Astrocyte (in vitro differentiated cells and primary cell): ENCODE results near the gene GRM4. TPM values are rescaled to one million over a fixed set of nuclear protein-coding genes. Genes with fewer than 3 reads are reported as not detected.

Experiments used
- DNase-seq: peaks from one replicate; pipeline ENCODE4 v3.0.0-alpha.2; 2010; ENCODE audit warnings: low read depth
- FAIRE-seq: peaks from 2 replicates; lab custom pipeline; 2011; peaks lifted over from hg19 to GRCh38; lab: Jason Lieb, UNC
- H2AFZ ChIP-seq: 2 replicates; pipeline ENCODE4 v1.6.0; 2012; ENCODE audit warnings: low read depth, low read length, inconsistent platforms
- H3K27ac ChIP-seq: 2 replicates; pipeline ENCODE4 v1.5.1; 2011; ENCODE audit warnings: low read depth, low read length, inconsistent platforms
- H3K27me3 ChIP-seq: 2 replicates; pipeline ENCODE4 v1.6.0; 2011; ENCODE audit warnings: low read length, inconsistent platforms; ENCODE audit not compliant: insufficient read depth
- H3K36me3 ChIP-seq: 2 replicates; pipeline ENCODE4 v1.5.1; 2011; ENCODE audit warnings: low read length, inconsistent platforms; ENCODE audit not compliant: insufficient read depth
- H3K4me1 ChIP-seq: 2 replicates; pipeline ENCODE4 v1.5.1; 2011; ENCODE audit warnings: low read length, inconsistent platforms; ENCODE audit not compliant: insufficient read depth
- H3K4me2 ChIP-seq: 2 replicates; pipeline ENCODE4 v1.6.0; 2012; ENCODE audit warnings: low read length, inconsistent platforms
- H3K4me3 ChIP-seq: 2 replicates; pipeline ENCODE4 v1.5.1; 2011; ENCODE audit warnings: low read depth, mild to moderate bottlenecking, low read length, inconsistent platforms; ENCODE audit not compliant: insufficient read depth
- H3K79me2 ChIP-seq: 2 replicates; pipeline ENCODE4 v1.6.0; 2012; ENCODE audit warnings: mild to moderate bottlenecking, low read length, inconsistent platforms; ENCODE audit not compliant: insufficient read depth
- H3K9ac ChIP-seq: 2 replicates; pipeline ENCODE4 v1.6.0; 2012; ENCODE audit warnings: mild to moderate bottlenecking, low read length, inconsistent platforms
- H3K9me3 ChIP-seq: 2 replicates; pipeline ENCODE4 v1.5.1; 2012; ENCODE audit warnings: low read depth, mild to moderate bottlenecking, low read length, inconsistent platforms; ENCODE audit not compliant: insufficient read depth
- H4K20me1 ChIP-seq: 2 replicates; pipeline ENCODE4 v1.6.0; 2012; ENCODE audit warnings: low read length, inconsistent platforms; ENCODE audit not compliant: insufficient read depth
- H3K27ac Mint-ChIP-seq: one replicate; pipeline ENCODE4 v1.8.0; 2021; ENCODE audit warnings: mild to moderate bottlenecking, mixed read lengths; ENCODE audit not compliant: unreplicated experiment
- H3K27me3 Mint-ChIP-seq: one replicate; pipeline ENCODE4 v1.8.0; 2021; ENCODE audit warnings: low read depth, mixed read lengths; ENCODE audit not compliant: unreplicated experiment
- H3K36me3 Mint-ChIP-seq: one replicate; pipeline ENCODE4 v1.8.0; 2021; ENCODE audit warnings: low read depth, mixed read lengths; ENCODE audit not compliant: unreplicated experiment
- H3K4me1 Mint-ChIP-seq: one replicate; pipeline ENCODE4 v1.8.0; 2021; ENCODE audit warnings: low read depth, mixed read lengths; ENCODE audit not compliant: unreplicated experiment
- H3K4me3 Mint-ChIP-seq: one replicate; pipeline ENCODE4 v1.8.0; 2021; ENCODE audit warnings: mild to moderate bottlenecking, moderate library complexity, mixed read lengths; ENCODE audit not compliant: unreplicated experiment
- H3K9me3 Mint-ChIP-seq: one replicate; pipeline ENCODE4 v1.8.0; 2021; ENCODE audit warnings: mild to moderate bottlenecking, mixed read lengths; ENCODE audit not compliant: unreplicated experiment
- EZH2 ChIP-seq: IDR thresholded peaks from 2 replicates; pipeline ENCODE4 v1.6.1; 2012; ENCODE audit warnings: mild to moderate bottlenecking, low read length, inconsistent platforms; ENCODE audit not compliant: insufficient read depth
- total RNA-seq: library from RNA; stranded (reverse); gene quantifications from 2 replicates; pipeline ENCODE4 v1.2.1, GENCODE V29; 2021
- TF ChIP-seq, protein P1 (sequence below): IDR thresholded peaks from 2 replicates; pipeline ENCODE4 v1.5.1; 2011; ENCODE audit warnings: low read depth, mild to moderate bottlenecking, inconsistent platforms, low read length, moderate library complexity; ENCODE audit not compliant: insufficient read depth

Gene GRM4
- total RNA-seq, 1 donor from 2014 or later, result 0.30 TPM

DNA sequence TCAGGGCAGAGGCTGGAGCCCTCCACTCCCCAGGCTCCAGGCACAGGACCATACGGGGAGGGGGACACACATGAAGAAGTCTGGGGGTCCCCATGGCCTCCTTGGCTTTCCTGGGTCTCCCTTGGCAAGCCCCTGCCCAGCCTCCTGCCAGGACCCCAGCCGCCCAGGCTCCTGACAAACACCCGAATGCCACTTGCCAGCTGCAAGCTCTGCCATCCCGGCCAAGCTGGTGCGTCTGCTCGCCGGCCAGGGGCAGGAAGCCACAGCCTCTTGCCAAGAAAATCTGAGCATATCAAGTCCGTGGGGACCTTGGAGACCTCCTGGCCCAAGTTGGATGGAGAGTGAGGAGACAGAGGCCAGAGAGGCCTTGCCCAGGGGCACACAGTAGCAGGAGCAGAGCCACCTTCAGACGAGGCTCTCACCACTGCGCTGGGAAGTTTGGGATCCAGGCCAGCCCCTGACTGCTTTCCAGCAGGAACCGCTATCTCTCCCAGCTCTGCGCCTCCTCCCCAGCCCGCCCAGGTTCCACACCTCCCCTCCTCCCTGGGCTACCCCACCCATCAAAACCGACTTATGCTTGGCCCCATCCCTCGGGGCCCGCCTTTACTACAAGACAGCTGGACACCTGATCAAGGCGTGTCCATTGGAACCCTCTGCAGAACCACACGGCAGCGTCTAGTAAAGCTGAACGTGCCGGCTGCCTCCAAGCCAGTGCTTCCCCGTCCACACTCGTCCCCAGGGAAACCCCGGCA is 80.2 kb downstream of the GRM4 start:
- Mint-ChIP-seq H3K27ac (no peak overlapping the region), H3K36me3 (no peaks in the 10 kb centered on the region), H3K4me1 (no peaks in the 10 kb centered on the region), H3K4me3 (no peak overlapping the region), H3K27me3 (peaks cover 48% of the 10 kb centered on the region), H3K9me3 (no peaks in the 10 kb centered on the region)
- H3K79me2 ChIP-seq, result no peaks in the 10 kb centered on the region
- no peak for FAIRE-seq
- H3K9ac ChIP-seq, result no peak overlapping the region
- H3K4me2 ChIP-seq, result no peak overlapping the region
- no peak for DNase-seq
- H3K9me3 ChIP-seq, result no peaks in the 10 kb centered on the region
- no peaks in the 10 kb centered on the region for H3K36me3 ChIP-seq
- no peak overlapping the region for H3K4me3 ChIP-seq
- H3K4me1 ChIP-seq, result no peaks in the 10 kb centered on the region
- no peak overlapping the region for H3K27ac ChIP-seq
- no peak overlapping the region for H2AFZ ChIP-seq
- peaks cover 28% of the 10 kb centered on the region for H3K27me3 ChIP-seq
- H4K20me1 ChIP-seq, result no peaks in the 10 kb centered on the region
- TF ChIP-seq, protein P1, sequence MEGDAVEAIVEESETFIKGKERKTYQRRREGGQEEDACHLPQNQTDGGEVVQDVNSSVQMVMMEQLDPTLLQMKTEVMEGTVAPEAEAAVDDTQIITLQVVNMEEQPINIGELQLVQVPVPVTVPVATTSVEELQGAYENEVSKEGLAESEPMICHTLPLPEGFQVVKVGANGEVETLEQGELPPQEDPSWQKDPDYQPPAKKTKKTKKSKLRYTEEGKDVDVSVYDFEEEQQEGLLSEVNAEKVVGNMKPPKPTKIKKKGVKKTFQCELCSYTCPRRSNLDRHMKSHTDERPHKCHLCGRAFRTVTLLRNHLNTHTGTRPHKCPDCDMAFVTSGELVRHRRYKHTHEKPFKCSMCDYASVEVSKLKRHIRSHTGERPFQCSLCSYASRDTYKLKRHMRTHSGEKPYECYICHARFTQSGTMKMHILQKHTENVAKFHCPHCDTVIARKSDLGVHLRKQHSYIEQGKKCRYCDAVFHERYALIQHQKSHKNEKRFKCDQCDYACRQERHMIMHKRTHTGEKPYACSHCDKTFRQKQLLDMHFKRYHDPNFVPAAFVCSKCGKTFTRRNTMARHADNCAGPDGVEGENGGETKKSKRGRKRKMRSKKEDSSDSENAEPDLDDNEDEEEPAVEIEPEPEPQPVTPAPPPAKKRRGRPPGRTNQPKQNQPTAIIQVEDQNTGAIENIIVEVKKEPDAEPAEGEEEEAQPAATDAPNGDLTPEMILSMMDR, result no peak
- peak; percentile 19 for TF ChIP-seq EZH2

DNA sequence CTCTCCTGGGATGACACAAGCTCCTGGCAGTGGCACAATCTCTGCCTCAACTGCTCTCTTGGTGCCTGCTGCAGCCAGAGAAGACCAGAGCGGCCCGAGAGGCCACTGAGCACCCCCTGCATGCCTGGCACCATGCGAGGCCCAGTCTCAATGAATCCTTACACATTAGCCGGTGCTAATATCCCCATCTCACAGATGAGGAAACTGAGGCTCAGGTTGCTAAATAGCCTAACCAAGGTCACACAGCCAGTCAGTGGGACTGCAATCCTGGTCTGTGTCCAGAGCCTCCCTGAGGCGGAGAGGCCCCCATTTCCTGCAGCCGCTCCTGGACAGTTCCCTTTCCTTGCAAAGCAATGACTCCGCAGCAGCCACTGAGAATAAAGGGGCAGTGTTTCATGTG is 81.2 kb downstream of the GRM4 start:
- Mint-ChIP-seq H3K4me3 (no peak overlapping the region), H3K9me3 (no peaks in the 10 kb centered on the region)

More for the DNA sequence above, 81.2 kb downstream of the GRM4 start:
- TF ChIP-seq, protein P1, result no peak
- TF ChIP-seq EZH2, result no peak
- no peaks in the 10 kb centered on the region for H4K20me1 ChIP-seq
- H3K9me3 ChIP-seq, result no peaks in the 10 kb centered on the region
- no peak overlapping the region for H3K4me2 ChIP-seq
- peaks cover 28% of the 10 kb centered on the region for H3K27me3 ChIP-seq
- no peak overlapping the region for H3K27ac ChIP-seq
- FAIRE-seq, result no peak
- H3K27ac Mint-ChIP-seq, result no peak overlapping the region
- no peaks in the 10 kb centered on the region for H3K36me3 Mint-ChIP-seq
- H3K4me3 ChIP-seq, result no peak overlapping the region
- no peak overlapping the region for H2AFZ ChIP-seq
- H3K79me2 ChIP-seq, result no peaks in the 10 kb centered on the region
- H3K4me1 Mint-ChIP-seq, result no peaks in the 10 kb centered on the region
- no peaks in the 10 kb centered on the region for H3K36me3 ChIP-seq
- DNase-seq, result no peak
- H3K9ac ChIP-seq, result no peak overlapping the region
- no peaks in the 10 kb centered on the region for H3K4me1 ChIP-seq
- peaks cover 53% of the 10 kb centered on the region for H3K27me3 Mint-ChIP-seq
